K562 (cell line): ENCODE data around the gene MLLT3. TPM values are rescaled to one million over a fixed set of nuclear protein-coding genes. Genes with fewer than 3 reads are reported as not detected.

Source experiments
- ATAC-seq: fragments of 200-7000 bp; cut with Tn5 transposase; 3 replicates; pipeline ENCODE4 v1.9.1; 2020; ENCODE audit warnings: moderate library complexity
- BruUV-seq: library from RNA; stranded (reverse); fragments of 400-500 nt; replicated peaks from 2 replicates; lab custom pipeline; 2021; lab: Mats Ljungman, UMichigan
- CTCF ChIA-PET: fragments of 300-600 bp; formaldehyde crosslinking; extraction: SDS; loops from one replicate; lab custom pipeline; 2021; ENCODE audit warnings: low intra/inter-chr PET ratio; lab: Yijun Ruan, JAX
- POLR2A ChIA-PET: fragments of 300-600, 350-650 bp; sonication (Branson Sonifier 250); formaldehyde crosslinking; extraction: SDS; loops from one replicate; lab custom pipeline; 2021; ENCODE audit warnings: antibody characterized with exemption, inconsistent platforms; lab: Yijun Ruan, JAX
- DNase-seq, 4 experiments: peaks; one replicate each; pipeline versions ENCODE4 v3.0.0 to v3.0.0-alpha.2; 2011 to 2018; ENCODE audit warnings: low spot score in 3 of 4, mixed read lengths in 3 of 4; ENCODE audit errors: extremely low read depth in 1 of 4
- FAIRE-seq: peaks from 2 replicates; lab custom pipeline; 2011; peaks lifted over from hg19 to GRCh38; lab: Jason Lieb, UNC
- H2AFZ ChIP-seq: 2 replicates; pipeline ENCODE4 v1.6.0; 2011; ENCODE audit warnings: low read depth, low read length, control low read depth, inconsistent platforms
- H3K27ac ChIP-seq: fragments of 200-600 bp; 3 replicates; pipeline ENCODE4 v1.8.0; 2011; ENCODE audit warnings: low read depth, mild to moderate bottlenecking, control low read depth, inconsistent platforms, low read length, moderate library complexity, mixed read lengths; ENCODE audit errors: extremely low read depth
- H3K27me3 ChIP-seq, 2 experiments: fragments of 300-600 bp in 1 of 2; 2 replicates in 1 of 2; 3 replicates in 1 of 2; pipeline versions ENCODE4 v1.6.0 to v1.8.0; 2011; ENCODE audit warnings: inconsistent platforms in 2 of 2, low read length in 2 of 2, mild to moderate bottlenecking in 1 of 2, mixed read lengths in 1 of 2, moderate library complexity in 1 of 2; ENCODE audit not compliant: control insufficient read depth in 2 of 2, insufficient read depth in 2 of 2
- H3K36me3 ChIP-seq: fragments of 300-600 bp; 3 replicates; pipeline ENCODE4 v1.8.0; 2011; ENCODE audit warnings: mild to moderate bottlenecking, low read length, inconsistent platforms; ENCODE audit not compliant: control insufficient read depth, insufficient read depth
- H3K4me1 ChIP-seq, 2 experiments: fragments of 200-600 bp in 1 of 2; replicated peaks in 1 of 2; 2 replicates in 1 of 2; 3 replicates in 1 of 2; pipeline versions ENCODE4 v1.5.1 to v1.8.0; 2011; ENCODE audit warnings: inconsistent platforms in 2 of 2, low read length in 2 of 2, mild to moderate bottlenecking in 1 of 2, mixed read lengths in 1 of 2, moderate library complexity in 1 of 2; ENCODE audit not compliant: control insufficient read depth in 2 of 2, insufficient read depth in 2 of 2
- H3K4me2 ChIP-seq: 2 replicates; pipeline ENCODE4 v1.6.1; 2011; ENCODE audit warnings: low read length, control low read depth, inconsistent platforms, mixed read lengths; ENCODE audit not compliant: insufficient read depth
- H3K4me3 ChIP-seq: fragments of 200-600 bp; sonication (generic), shearing (Covaris generic); 2 replicates; pipeline ENCODE4 v1.5.1; 2016; ENCODE audit warnings: control low read depth, inconsistent platforms
- H3K79me2 ChIP-seq: fragments of 200-600 bp; 3 replicates; pipeline ENCODE4 v1.8.0; 2011; ENCODE audit warnings: low read length, inconsistent platforms; ENCODE audit not compliant: control insufficient read depth, insufficient read depth
- H3K9ac ChIP-seq, 2 experiments: 2 replicates each; pipeline versions ENCODE4 v1.6.0 to v1.6.1; 2011; ENCODE audit warnings: low read depth in 2 of 2, low read length in 2 of 2, control low read depth in 1 of 2, inconsistent platforms in 1 of 2, mild to moderate bottlenecking in 1 of 2, mixed read lengths in 1 of 2; ENCODE audit not compliant: insufficient read depth in 1 of 2
- H3K9me1 ChIP-seq: one replicate; pipeline ENCODE4 v1.6.0; 2011; ENCODE audit warnings: inconsistent platforms, mild to moderate bottlenecking, low read length, moderate library complexity; ENCODE audit not compliant: control insufficient read depth, insufficient read depth
- H3K9me3 ChIP-seq: replicated peaks from 2 replicates; pipeline ENCODE4 v1.5.1; 2011; ENCODE audit warnings: low read depth, low read length, inconsistent platforms; ENCODE audit not compliant: control insufficient read depth, insufficient read depth
- H4K20me1 ChIP-seq: replicated peaks from 2 replicates; pipeline ENCODE4 v1.6.1; 2011; ENCODE audit warnings: low read length, inconsistent platforms, mixed read lengths; ENCODE audit not compliant: control insufficient read depth, insufficient read depth
- HOMEZ ChIP-seq: fragments of 250-450 bp; sonication (Bioruptor Pico); IDR thresholded peaks from 2 replicates; pipeline ENCODE4 v1.4.0; 2020; ENCODE audit warnings: mild to moderate bottlenecking, moderate library complexity
- HSF4 ChIP-seq: fragments of 250-450 bp; sonication (Bioruptor Pico); IDR thresholded peaks from 2 replicates; pipeline ENCODE4 v2.1.2; 2022; ENCODE audit warnings: mild to moderate bottlenecking, moderate library complexity, borderline replicate concordance
- KLF1 ChIP-seq: fragments of 450-650 bp; IDR thresholded peaks from 2 replicates; pipeline ENCODE4 v1.6.1; 2016; ENCODE audit warnings: missing genetic modification characterization, missing compliant biosample characterization
- KLF16 ChIP-seq: IDR thresholded peaks from 2 replicates; pipeline ENCODE4 v1.6.1; 2016; ENCODE audit warnings: antibody characterized with exemption
- L3MBTL2 ChIP-seq: fragments of 450-650 bp; IDR thresholded peaks from 2 replicates; pipeline ENCODE4 v1.6.1; 2016; ENCODE audit warnings: mild to moderate bottlenecking, moderate library complexity
- MAX ChIP-seq: sonication (generic); formaldehyde crosslinking; IDR thresholded peaks from 2 replicates; pipeline ENCODE4 v1.9.0; 2022; ENCODE audit warnings: mild to moderate bottlenecking, missing genetic modification reagents
- MITF ChIP-seq: IDR thresholded peaks from 2 replicates; pipeline ENCODE4 v1.6.1; 2014; ENCODE audit warnings: antibody characterized with exemption
- NR2F6 ChIP-seq: fragments of 450-650 bp; formaldehyde crosslinking; IDR thresholded peaks from 2 replicates; pipeline ENCODE4 v1.4.0; 2020; ENCODE audit warnings: mild to moderate bottlenecking
- POU5F1 ChIP-seq: fragments of 150-350 bp; IDR thresholded peaks from 2 replicates; pipeline ENCODE4 v1.6.1; 2014; ENCODE audit warnings: borderline replicate concordance, low read length, low read depth, mild to moderate bottlenecking; ENCODE audit not compliant: partially characterized antibody
- RFX1 ChIP-seq: fragments of 450-650 bp; IDR thresholded peaks from 2 replicates; pipeline ENCODE4 v1.6.1; 2016; ENCODE audit warnings: mild to moderate bottlenecking, moderate library complexity
- SMARCB1 ChIP-seq: IDR thresholded peaks from 2 replicates; pipeline ENCODE4 v1.6.1; 2011; ENCODE audit warnings: improper control_type of control experiment, low read depth; ENCODE audit not compliant: insufficient read length
- SMARCE1 ChIP-seq: fragments of 450-650 bp; IDR thresholded peaks from 2 replicates; pipeline ENCODE4 v1.7.1; 2016; ENCODE audit warnings: mild to moderate bottlenecking
- ZBTB34 ChIP-seq: fragments of 250-450 bp; sonication (Bioruptor Pico); IDR thresholded peaks from 2 replicates; pipeline ENCODE4 v1.8.0; 2021; ENCODE audit warnings: mild to moderate bottlenecking, moderate library complexity
- ZNF511 ChIP-seq: sonication (generic); formaldehyde crosslinking; IDR thresholded peaks from 2 replicates; pipeline ENCODE4 v1.8.0; 2022; ENCODE audit warnings: mild to moderate bottlenecking, missing genetic modification reagents
- ZNF695 ChIP-seq: fragments of 450-650 bp; formaldehyde crosslinking; IDR thresholded peaks from 2 replicates; pipeline ENCODE4 v1.4.0; 2020; ENCODE audit warnings: mild to moderate bottlenecking, moderate library complexity
- WGBS: fragments of 100-300 bp; shearing (Covaris generic); methylation state at CpG from one replicate; pipeline ENCODE4 v1.1.6; 2016; ENCODE audit warnings: low coverage, mixed read lengths; ENCODE audit not compliant: insufficient coverage; ENCODE audit errors: missing lambda C conversion rate; 5-methylcytosine and 5-hydroxymethylcytosine counted together
- in situ Hi-C: fragments of 300-500 bp; cut with MboI; formaldehyde crosslinking; loops from 4 replicates; pipeline ENCODE4 v1.15.0; 2018; ENCODE audit warnings: inconsistent platforms, mixed read lengths
- intact Hi-C: fragments of 100-400 bp; cut with micrococcal nuclease; formaldehyde crosslinking; loops from 2 replicates; pipeline ENCODE4 v1.14.2; 2022
- polyA plus RNA-seq, 8 experiments: library from polyadenylated mRNA; depleted of rRNA in 4 of 8; stranded (reverse) in 5 of 8; unstranded in 3 of 8; fragments of >200 nt; fragmentation: Nextera tagmentation in 2 of 8; fragmentation: Illumina TruSeq in 1 of 8; extraction: Ambion mirVana in 2 of 8; extraction: Trizol in 1 of 8; gene quantifications; 2 replicates each; pipeline versions ENCODE4 v1.2.1 to v1.2.3, GENCODE V29; 2011 to 2014; ENCODE audit warnings: inconsistent platforms in 1 of 8, missing spikeins in 1 of 8
- total RNA-seq, 7 experiments: library from RNA; depleted of rRNA in 6 of 7; stranded (reverse); fragments of >200 nt in 6 of 7; fragmentation: Illumina TruSeq in 2 of 7; extraction: Trizol in 2 of 7; gene quantifications; 2 replicates each; pipeline versions ENCODE4 v1.2.1 to v1.2.3, GENCODE V29; 2011 to 2021; ENCODE audit warnings: low replicate concordance in 1 of 7

MLLT3 gene
- total and polyA plus RNA-seq, 9 of the 15 experiments (the other 6 are each of a cell fraction or from before 2014, with no cell fraction given), result 0.07 to 0.42 (median 0.22) TPM; not detected in 4

- no peaks in the 10 kb centered on the region for H3K79me2 ChIP-seq
- no peaks in the 10 kb centered on the region for H3K36me3 ChIP-seq
- DNase-seq (no peak), ATAC-seq (no peak), FAIRE-seq (no peak)
- no peaks in the 10 kb centered on the region for H3K27me3 ChIP-seq
- no peak overlapping the region for H3K9ac ChIP-seq
- H3K27ac ChIP-seq, result no peak overlapping the region
- in situ Hi-C loops (no loop called here), intact Hi-C loops (no loop called here)
- BruUV-seq, result no TSS peak
- H3K4me1 ChIP-seq, result no peaks in the 10 kb centered on the region
- H3K9me1 ChIP-seq, result no peaks in the 10 kb centered on the region
- H3K4me2 ChIP-seq, result no peak overlapping the region
- ChIA-PET POLR2A (no interaction called here), CTCF (no interaction called here)
- no peak overlapping the region for H2AFZ ChIP-seq
- H3K4me3 ChIP-seq, result no peak overlapping the region
- H4K20me1 ChIP-seq, result no peaks in the 10 kb centered on the region
- no peaks in the 10 kb centered on the region for H3K9me3 ChIP-seq
- 0% methylated on average over 4 of the region's 5 CpGs for WGBS
- no peak for TF ChIP-seq SMARCB1
- TF ChIP-seq ZNF695 (CRISPR knock-in tag), result no peak
- TF ChIP-seq KLF1 (tag), result no peak
- TF ChIP-seq SMARCE1, result no peak
- TF ChIP-seq HSF4 (CRISPR knock-in tag), result no peak
- TF ChIP-seq MITF, result no peak
- TF ChIP-seq MAX (CRISPR knock-in tag), result no peak
- no peak for TF ChIP-seq ZNF511
- no peak for TF ChIP-seq HOMEZ (CRISPR knock-in tag)
- no peak for TF ChIP-seq NR2F6 (CRISPR knock-in tag)
- TF ChIP-seq POU5F1, result no peak
- no peak for TF ChIP-seq RFX1
- no peak for TF ChIP-seq L3MBTL2
- no peak for TF ChIP-seq KLF16
- no peak for TF ChIP-seq ZBTB34 (CRISPR knock-in tag)
These were observed 140.9 kb downstream of the MLLT3 start for GRCh38 chr9:20481437-20481836.
